ENCODE results near the gene PTPRU.

- TF ChIP-seq CTCF (IDR thresholded peaks at IDR 0.05; ENCODE audit: low read length) = no peak
- TF ChIP-seq EZH2 (optimal IDR thresholded peaks at IDR 0.05; ENCODE audit: low read depth, low read length) = no peak
Observed at GRCh38 chr1:29310616-29311180, 74.4 kb downstream of the PTPRU start.
